SJCRH30 (cell line): ENCODE measurements around the gene PPIB. TPM values are rescaled to one million over a fixed set of nuclear protein-coding genes. Genes with fewer than 3 reads are reported as not detected.
"Not testable (repeated sequence)": the region's sequence is repeated elsewhere in the genome, so short reads cannot be mapped to it uniquely, and the experiment has no call there.

ENCODE experiments used
- DNase-seq, 2 experiments: peaks; one replicate each; pipeline ENCODE4 v3.0.0-alpha.2; 2015 to 2020
- H3K27ac ChIP-seq: fragments of 250-450 bp; sonication (Bioruptor Pico); 2 replicates; pipeline ENCODE4 v1.5.1; 2020; ENCODE audit warnings: mild to moderate bottlenecking, moderate library complexity
- H3K27me3 ChIP-seq: fragments of 250-450 bp; sonication (Bioruptor Pico); 2 replicates; pipeline ENCODE4 v1.5.1; 2020; ENCODE audit warnings: mild to moderate bottlenecking, moderate library complexity
- H3K36me3 ChIP-seq: fragments of 250-450 bp; sonication (Bioruptor Pico); 2 replicates; pipeline ENCODE4 v1.5.1; 2020; ENCODE audit warnings: mild to moderate bottlenecking, moderate library complexity
- H3K4me1 ChIP-seq: fragments of 250-450 bp; sonication (Bioruptor Pico); 2 replicates; pipeline ENCODE4 v1.5.1; 2020; ENCODE audit warnings: mild to moderate bottlenecking, moderate library complexity
- H3K4me3 ChIP-seq: fragments of 250-450 bp; sonication (Bioruptor Pico); 2 replicates; pipeline ENCODE4 v1.5.1; 2020; ENCODE audit warnings: mild to moderate bottlenecking, moderate library complexity
- H3K9me3 ChIP-seq: fragments of 250-450 bp; sonication (Bioruptor Pico); replicated peaks from 2 replicates; pipeline ENCODE4 v1.5.1; 2020; ENCODE audit warnings: mild to moderate bottlenecking, moderate library complexity
- total RNA-seq: library from RNA; depleted of rRNA; stranded (reverse); fragments of >200 nt; shearing (Covaris generic); gene quantifications from 2 replicates; pipeline ENCODE4 v1.2.3, GENCODE V29; 2014

PPIB gene
- total RNA-seq, 1 experiment from 2014 or later: 277 TPM

GRCh38 chr15:64137226-64137833 lies 25.5 kb downstream of the PPIB start:
- H3K4me1 ChIP-seq: no peaks in the 10 kb centered on the region
- DNase-seq: no peak
- H3K9me3 ChIP-seq: no peaks in the 10 kb centered on the region
- H3K36me3 ChIP-seq: peaks cover 48% of the 10 kb centered on the region
- no peak overlapping the region for H3K4me3 ChIP-seq
- H3K27ac ChIP-seq: no peak overlapping the region
- no peaks in the 10 kb centered on the region for H3K27me3 ChIP-seq

- no peaks in the 10 kb centered on the region for H3K4me1 ChIP-seq
- no peak overlapping the region for H3K4me3 ChIP-seq
- peaks cover 55% of the 10 kb centered on the region for H3K36me3 ChIP-seq
- no peak overlapping the region for H3K27ac ChIP-seq
- H3K9me3 ChIP-seq: no peaks in the 10 kb centered on the region
- DNase-seq: no peak
- H3K27me3 ChIP-seq: no peaks in the 10 kb centered on the region
Measured at GRCh38 chr15:64136347-64136746, 26.5 kb downstream of the PPIB start.

GRCh38 chr15:64134345-64134829 lies 28.4 kb downstream of the PPIB start:
- Histone ChIP-seq H3K27me3 (no peaks in the 10 kb centered on the region), H3K9me3 (no peaks in the 10 kb centered on the region), H3K36me3 (peaks cover 71% of the 10 kb centered on the region), H3K4me1 (no peaks in the 10 kb centered on the region), H3K27ac (no peak overlapping the region), H3K4me3 (no peak overlapping the region)
- DNase-seq: no peak

- Histone ChIP-seq H3K4me3 (no peak overlapping the region), H3K9me3 (no peaks in the 10 kb centered on the region), H3K27me3 (no peaks in the 10 kb centered on the region), H3K27ac (no peak overlapping the region), H3K36me3 (peaks cover 73% of the 10 kb centered on the region), H3K4me1 (no peaks in the 10 kb centered on the region)
- DNase-seq: no peak
Measured at GRCh38 chr15:64133623-64134344, 29.0 kb downstream of the PPIB start.

- Histone ChIP-seq H3K9me3 (no peaks in the 10 kb centered on the region), H3K27me3 (no peaks in the 10 kb centered on the region), H3K27ac (no peak overlapping the region), H3K36me3 (peaks cover 76% of the 10 kb centered on the region), H3K4me1 (no peaks in the 10 kb centered on the region), H3K4me3 (no peak overlapping the region)
- no peak for DNase-seq
Measured at GRCh38 chr15:64132217-64132616, 30.6 kb downstream of the PPIB start.

GRCh38 chr15:64131547-64131946 lies 31.3 kb downstream of the PPIB start:
- Histone ChIP-seq H3K27ac (no peak overlapping the region), H3K27me3 (no peaks in the 10 kb centered on the region), H3K4me1 (no peaks in the 10 kb centered on the region), H3K36me3 (peaks cover 77% of the 10 kb centered on the region), H3K4me3 (no peak overlapping the region), H3K9me3 (no peaks in the 10 kb centered on the region)
- no peak for DNase-seq

- H3K36me3 ChIP-seq: peaks cover 73% of the 10 kb centered on the region
- no peak overlapping the region for H3K4me3 ChIP-seq
- no peaks in the 10 kb centered on the region for H3K4me1 ChIP-seq
- no peak for DNase-seq
- H3K27me3 ChIP-seq: no peaks in the 10 kb centered on the region
- H3K27ac ChIP-seq: no peak overlapping the region
- H3K9me3 ChIP-seq: no peaks in the 10 kb centered on the region
Measured at GRCh38 chr15:64130159-64130558, 32.7 kb downstream of the PPIB start.

- no peaks in the 10 kb centered on the region for H3K27me3 ChIP-seq
- no peak overlapping the region for H3K4me3 ChIP-seq
- no peak overlapping the region for H3K27ac ChIP-seq
- H3K4me1 ChIP-seq: no peaks in the 10 kb centered on the region
- DNase-seq: no peak
- peaks cover 64% of the 10 kb centered on the region for H3K36me3 ChIP-seq
- no peaks in the 10 kb centered on the region for H3K9me3 ChIP-seq
Measured at GRCh38 chr15:64127521-64128270, 35.1 kb downstream of the PPIB start.

GRCh38 chr15:64125978-64126377 lies 36.8 kb downstream of the PPIB start:
- Histone ChIP-seq H3K4me1 (no peaks in the 10 kb centered on the region), H3K27ac (no peak overlapping the region), H3K27me3 (no peaks in the 10 kb centered on the region), H3K9me3 (no peaks in the 10 kb centered on the region), H3K36me3 (peaks cover 63% of the 10 kb centered on the region), H3K4me3 (no peak overlapping the region)
- DNase-seq: no peak

- no peak overlapping the region for H3K4me3 ChIP-seq
- peaks cover 56% of the 10 kb centered on the region for H3K36me3 ChIP-seq
- no peaks in the 10 kb centered on the region for H3K9me3 ChIP-seq
- H3K27ac ChIP-seq: no peak overlapping the region
- no peaks in the 10 kb centered on the region for H3K4me1 ChIP-seq
- no peaks in the 10 kb centered on the region for H3K27me3 ChIP-seq
- DNase-seq: no peak
Measured at GRCh38 chr15:64122936-64123351, 39.9 kb downstream of the PPIB start.

- Histone ChIP-seq H3K4me1 (no peaks in the 10 kb centered on the region), H3K4me3 (no peak overlapping the region), H3K27me3 (no peaks in the 10 kb centered on the region), H3K9me3 (no peaks in the 10 kb centered on the region), H3K27ac (no peak overlapping the region), H3K36me3 (peaks cover 57% of the 10 kb centered on the region)
- DNase-seq: no peak
Measured at GRCh38 chr15:64122444-64122843, 40.4 kb downstream of the PPIB start.

- H3K27me3 ChIP-seq: no peaks in the 10 kb centered on the region
- no peak for DNase-seq
- peaks cover 53% of the 10 kb centered on the region for H3K36me3 ChIP-seq
- no peak overlapping the region for H3K4me3 ChIP-seq
- H3K27ac ChIP-seq: no peak overlapping the region
- no peaks in the 10 kb centered on the region for H3K4me1 ChIP-seq
- H3K9me3 ChIP-seq: no peaks in the 10 kb centered on the region
Measured at GRCh38 chr15:64121614-64122013, 41.2 kb downstream of the PPIB start.

GRCh38 chr15:64120322-64120721 lies 42.5 kb downstream of the PPIB start:
- not testable (repeated sequence) for H3K4me3 ChIP-seq, DNase-seq
- H3K36me3 ChIP-seq: peaks cover 58% of the 10 kb centered on the region

GRCh38 chr15:64117759-64118487 lies 44.9 kb downstream of the PPIB start:
- Histone ChIP-seq H3K27me3 (no peaks in the 10 kb centered on the region), H3K36me3 (peaks cover 65% of the 10 kb centered on the region), H3K4me3 (no peak overlapping the region), H3K4me1 (no peaks in the 10 kb centered on the region), H3K9me3 (no peaks in the 10 kb centered on the region), H3K27ac (no peak overlapping the region)
- DNase-seq: no peak

More at GRCh38 chr15:64120322-64120721, 42.5 kb downstream of the PPIB start:
- H3K27ac ChIP-seq, H3K9me3 ChIP-seq, H3K27me3 ChIP-seq, H3K4me1 ChIP-seq: not testable (repeated sequence)

- no peak for DNase-seq
- no peak overlapping the region for H3K27ac ChIP-seq
Measured at GRCh38 chr15:64112904-64113303, 49.9 kb downstream of the PPIB start.

More at GRCh38 chr15:64112904-64113303, 49.9 kb downstream of the PPIB start:
- Histone ChIP-seq H3K4me1 (no peaks in the 10 kb centered on the region), H3K36me3 (peaks cover 39% of the 10 kb centered on the region), H3K9me3 (no peaks in the 10 kb centered on the region), H3K4me3 (no peak overlapping the region), H3K27me3 (no peaks in the 10 kb centered on the region)
